ENCODE data around the gene CAPN15. TPM values are rescaled to one million over a fixed set of nuclear protein-coding genes. Genes with fewer than 3 reads are reported as not detected.

CAPN15 gene
- polyA plus RNA-seq, 3 donors, result 3.4 to 42.6 (median 3.9) TPM

DNA sequence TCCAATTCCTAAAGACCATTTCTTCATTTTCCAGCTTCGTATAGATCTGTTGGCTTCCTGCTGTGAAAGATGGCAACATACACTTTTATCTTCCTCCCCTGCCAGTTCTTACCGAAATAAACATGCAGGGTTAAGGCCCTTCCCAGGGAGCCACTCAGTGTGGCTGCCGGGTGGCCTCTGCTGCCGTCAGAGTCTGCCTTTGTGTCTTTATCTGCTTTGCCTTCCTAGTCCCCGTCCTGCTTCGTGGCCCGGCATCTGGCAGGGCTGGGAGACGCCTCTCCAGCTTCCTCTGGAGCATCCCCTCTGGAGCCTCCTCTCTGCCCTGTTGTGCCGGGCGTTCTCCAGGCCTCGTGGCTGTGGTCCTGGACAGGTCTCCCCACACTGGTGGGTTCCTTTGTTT, 30.3 kb upstream of the CAPN15 start:
- no peak overlapping the region for H3K4me3 ChIP-seq (replicated peaks in 1 of 3; ENCODE audit: low read depth in 2 of 3, low read length in 3 of 3)
- Mint-ChIP-seq H3K36me3 (no peaks in the 10 kb centered on the region), H3K9me3 (no peaks in the 10 kb centered on the region), H3K27me3 (ENCODE audit: low read depth in 3 of 3) (peaks cover 0 to 2% (median 0%) of the 10 kb centered on the region in 3 donors), H3K27ac (no peak overlapping the region), H3K4me1 (no peaks in the 10 kb centered on the region), H3K4me3 (no peak overlapping the region)
- TF ChIP-seq, protein P1, sequence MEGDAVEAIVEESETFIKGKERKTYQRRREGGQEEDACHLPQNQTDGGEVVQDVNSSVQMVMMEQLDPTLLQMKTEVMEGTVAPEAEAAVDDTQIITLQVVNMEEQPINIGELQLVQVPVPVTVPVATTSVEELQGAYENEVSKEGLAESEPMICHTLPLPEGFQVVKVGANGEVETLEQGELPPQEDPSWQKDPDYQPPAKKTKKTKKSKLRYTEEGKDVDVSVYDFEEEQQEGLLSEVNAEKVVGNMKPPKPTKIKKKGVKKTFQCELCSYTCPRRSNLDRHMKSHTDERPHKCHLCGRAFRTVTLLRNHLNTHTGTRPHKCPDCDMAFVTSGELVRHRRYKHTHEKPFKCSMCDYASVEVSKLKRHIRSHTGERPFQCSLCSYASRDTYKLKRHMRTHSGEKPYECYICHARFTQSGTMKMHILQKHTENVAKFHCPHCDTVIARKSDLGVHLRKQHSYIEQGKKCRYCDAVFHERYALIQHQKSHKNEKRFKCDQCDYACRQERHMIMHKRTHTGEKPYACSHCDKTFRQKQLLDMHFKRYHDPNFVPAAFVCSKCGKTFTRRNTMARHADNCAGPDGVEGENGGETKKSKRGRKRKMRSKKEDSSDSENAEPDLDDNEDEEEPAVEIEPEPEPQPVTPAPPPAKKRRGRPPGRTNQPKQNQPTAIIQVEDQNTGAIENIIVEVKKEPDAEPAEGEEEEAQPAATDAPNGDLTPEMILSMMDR (IDR thresholded peaks at IDR 0.05), result no peak
- 94% methylated on average over 11 of the region's 11 CpGs for whole genome bisulfite sequencing (ENCODE audit: insufficient coverage)
- H3K9me3 ChIP-seq (replicated peaks in 1 of 2; ENCODE audit: control insufficient read depth in 1 of 2, insufficient read depth in 1 of 2, low read length in 2 of 2), result no peaks in the 10 kb centered on the region
- no peak for DNase-seq
- H3K9ac ChIP-seq (ENCODE audit: insufficient read depth, low read length, poor library complexity, severe bottlenecking), result no peak overlapping the region
- no peaks in the 10 kb centered on the region for H3K36me3 ChIP-seq (replicated peaks in 1 of 2; ENCODE audit: control insufficient read depth in 1 of 2, insufficient read depth in 2 of 2, low read length in 2 of 2)
- intact Hi-C loops (cut with micrococcal nuclease), result no loop called here
- H3K79me2 ChIP-seq (ENCODE audit: insufficient read depth, low read length), result no peaks in the 10 kb centered on the region
- no peaks in the 10 kb centered on the region for H3K4me1 ChIP-seq (ENCODE audit: control insufficient read depth in 1 of 2, insufficient read depth in 2 of 2, low read length in 2 of 2)
- no peaks in the 10 kb centered on the region for H3K27me3 ChIP-seq (ENCODE audit: control insufficient read depth in 2 of 2, insufficient read depth in 2 of 2, low read length in 2 of 2)
- H3K4me2 ChIP-seq (replicated peaks; ENCODE audit: extremely low read depth, low read length, poor library complexity, severe bottlenecking), result no peak overlapping the region
- H2AFZ ChIP-seq (ENCODE audit: insufficient read depth, low read depth, low read length, poor library complexity, severe bottlenecking), result no peak overlapping the region
- H3K27ac ChIP-seq (ENCODE audit: low read depth in 1 of 2, low read length in 2 of 2), result no peak overlapping the region
- no peaks in the 10 kb centered on the region for H4K20me1 ChIP-seq (ENCODE audit: insufficient read depth, low read length)

DNA sequence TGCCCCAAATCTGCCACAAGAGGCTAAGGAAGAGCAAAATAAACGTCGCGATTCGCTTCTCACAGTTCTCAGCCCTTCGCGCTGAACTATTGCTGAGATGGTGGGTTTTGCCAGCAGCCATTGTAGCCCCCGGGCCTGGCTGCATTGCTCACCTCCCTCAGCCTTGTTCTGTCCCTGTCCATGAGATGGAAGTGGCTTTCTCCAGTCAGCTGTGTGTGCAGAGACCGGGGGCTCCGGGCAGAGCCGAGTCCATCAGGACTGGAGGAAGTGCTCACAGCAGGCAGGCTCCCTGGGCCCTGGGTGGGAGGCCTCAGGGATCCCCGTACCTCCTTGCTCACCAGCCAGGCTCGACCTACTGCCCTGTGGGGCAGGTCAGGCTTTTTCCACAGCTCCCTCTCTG, 27.6 kb upstream of the CAPN15 start:
- Mint-ChIP-seq H3K36me3 (no peaks in the 10 kb centered on the region), H3K4me3 (no peak overlapping the region), H3K4me1 (no peaks in the 10 kb centered on the region), H3K27me3 (ENCODE audit: low read depth in 3 of 3) (peaks cover 0 to 2% (median 0%) of the 10 kb centered on the region in 3 donors), H3K27ac (peak overlapping the region in 1 of 7 donors; percentile 77), H3K9me3 (no peaks in the 10 kb centered on the region)
- Histone ChIP-seq H3K79me2 (ENCODE audit: insufficient read depth, low read length) (no peaks in the 10 kb centered on the region), H3K9ac (ENCODE audit: insufficient read depth, low read length, poor library complexity, severe bottlenecking) (no peak overlapping the region), H4K20me1 (ENCODE audit: insufficient read depth, low read length) (no peaks in the 10 kb centered on the region), H3K4me3 (replicated peaks in 1 of 3; ENCODE audit: low read depth in 2 of 3, low read length in 3 of 3) (no peak overlapping the region), H3K27me3 (ENCODE audit: control insufficient read depth in 2 of 2, insufficient read depth in 2 of 2, low read length in 2 of 2) (no peaks in the 10 kb centered on the region), H3K9me3 (replicated peaks in 1 of 2; ENCODE audit: control insufficient read depth in 1 of 2, insufficient read depth in 1 of 2, low read length in 2 of 2) (no peaks in the 10 kb centered on the region), H2AFZ (ENCODE audit: insufficient read depth, low read depth, low read length, poor library complexity, severe bottlenecking) (no peak overlapping the region), H3K27ac (ENCODE audit: low read depth in 1 of 2, low read length in 2 of 2) (no peak overlapping the region), H3K36me3 (replicated peaks in 1 of 2; ENCODE audit: control insufficient read depth in 1 of 2, insufficient read depth in 2 of 2, low read length in 2 of 2) (no peaks in the 10 kb centered on the region), H3K4me1 (ENCODE audit: control insufficient read depth in 1 of 2, insufficient read depth in 2 of 2, low read length in 2 of 2) (no peaks in the 10 kb centered on the region), H3K4me2 (replicated peaks; ENCODE audit: extremely low read depth, low read length, poor library complexity, severe bottlenecking) (no peak overlapping the region)
- WGBS (ENCODE audit: insufficient coverage), result 94% methylated on average over 5 of the region's 12 CpGs
- TF ChIP-seq, protein P1 (IDR thresholded peaks at IDR 0.05), result no peak
- intact Hi-C loops (cut with micrococcal nuclease), result no loop called here
- no peak for DNase-seq

Data from CD14-positive monocyte (primary cell).